GM23338 (cell line): ENCODE results near the gene MYO3B.

Experiments
- EZH2 ChIP-seq: fragments of 200-600 bp; sonication (generic); IDR thresholded peaks from one replicate; pipeline ENCODE4 v1.8.0; 2017; ENCODE audit warnings: antibody characterized with exemption, mild to moderate bottlenecking, low read depth; ENCODE audit not compliant: unreplicated experiment
- POLR2AphosphoS5 ChIP-seq: IDR thresholded peaks from 2 replicates; pipeline ENCODE4 v1.6.1; 2016; ENCODE audit warnings: antibody characterized with exemption, low read depth
- TF ChIP-seq, protein P1 (sequence below), 2 experiments: fragments of 200-600 bp in 1 of 2; sonication (generic) in 1 of 2; conservative IDR thresholded peaks; 2 replicates each; pipeline versions ENCODE4 v1.5.1 to v1.6.1; 2016 to 2017; ENCODE audit warnings: antibody characterized with exemption in 2 of 2, low read depth in 2 of 2, mild to moderate bottlenecking in 2 of 2, moderate library complexity in 1 of 2

DNA sequence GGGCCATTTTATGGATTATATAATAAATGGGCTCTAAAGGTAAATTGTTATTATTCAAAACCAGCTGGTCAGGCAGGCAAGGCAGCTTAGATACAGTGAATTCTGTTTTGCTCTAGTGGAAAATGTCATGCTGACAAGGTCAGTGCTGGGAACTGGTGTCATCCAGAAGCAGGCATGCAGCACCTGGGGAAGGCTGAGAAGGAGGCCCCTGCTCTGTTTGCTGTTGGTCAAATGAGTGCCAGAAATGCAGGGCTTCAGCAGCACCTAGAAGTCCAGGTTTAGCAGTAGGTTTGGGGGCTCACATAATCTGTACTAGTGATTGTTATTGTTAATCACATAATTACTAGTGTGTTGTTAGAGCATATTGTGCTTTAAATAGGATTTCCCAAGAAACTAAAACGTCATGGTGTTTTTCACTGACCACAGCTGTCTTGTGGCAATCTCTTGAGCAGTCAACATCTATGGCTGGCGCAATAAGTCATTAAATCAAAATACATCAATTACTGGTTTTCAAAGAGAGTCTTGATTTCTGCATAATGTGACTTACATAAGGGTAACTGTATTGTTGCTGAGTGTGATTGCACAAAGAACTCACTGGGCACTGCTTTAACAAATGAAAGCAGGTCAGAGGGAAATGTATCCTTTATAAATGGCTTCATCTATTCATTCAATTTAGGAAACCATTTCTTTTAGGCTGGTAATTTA lies 99.1 kb downstream of the MYO3B start:
- TF ChIP-seq, protein P1, sequence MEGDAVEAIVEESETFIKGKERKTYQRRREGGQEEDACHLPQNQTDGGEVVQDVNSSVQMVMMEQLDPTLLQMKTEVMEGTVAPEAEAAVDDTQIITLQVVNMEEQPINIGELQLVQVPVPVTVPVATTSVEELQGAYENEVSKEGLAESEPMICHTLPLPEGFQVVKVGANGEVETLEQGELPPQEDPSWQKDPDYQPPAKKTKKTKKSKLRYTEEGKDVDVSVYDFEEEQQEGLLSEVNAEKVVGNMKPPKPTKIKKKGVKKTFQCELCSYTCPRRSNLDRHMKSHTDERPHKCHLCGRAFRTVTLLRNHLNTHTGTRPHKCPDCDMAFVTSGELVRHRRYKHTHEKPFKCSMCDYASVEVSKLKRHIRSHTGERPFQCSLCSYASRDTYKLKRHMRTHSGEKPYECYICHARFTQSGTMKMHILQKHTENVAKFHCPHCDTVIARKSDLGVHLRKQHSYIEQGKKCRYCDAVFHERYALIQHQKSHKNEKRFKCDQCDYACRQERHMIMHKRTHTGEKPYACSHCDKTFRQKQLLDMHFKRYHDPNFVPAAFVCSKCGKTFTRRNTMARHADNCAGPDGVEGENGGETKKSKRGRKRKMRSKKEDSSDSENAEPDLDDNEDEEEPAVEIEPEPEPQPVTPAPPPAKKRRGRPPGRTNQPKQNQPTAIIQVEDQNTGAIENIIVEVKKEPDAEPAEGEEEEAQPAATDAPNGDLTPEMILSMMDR (conservative IDR thresholded peaks at IDR 0.05; ENCODE audit: low read depth in 2 of 2), result no peak
- TF ChIP-seq POLR2AphosphoS5 (no peak), EZH2 (no peak)
